HG03342 (cell line): ENCODE data around the gene DOCK1.

Source experiments
- ATAC-seq: cut with Tn5 transposase; IDR thresholded peaks from one replicate; pipeline ENCODE4 v1.9.1; 2021; ENCODE audit warnings: mild to moderate bottlenecking, moderate library complexity; ENCODE audit not compliant: unreplicated experiment

Gene DOCK1

DNA sequence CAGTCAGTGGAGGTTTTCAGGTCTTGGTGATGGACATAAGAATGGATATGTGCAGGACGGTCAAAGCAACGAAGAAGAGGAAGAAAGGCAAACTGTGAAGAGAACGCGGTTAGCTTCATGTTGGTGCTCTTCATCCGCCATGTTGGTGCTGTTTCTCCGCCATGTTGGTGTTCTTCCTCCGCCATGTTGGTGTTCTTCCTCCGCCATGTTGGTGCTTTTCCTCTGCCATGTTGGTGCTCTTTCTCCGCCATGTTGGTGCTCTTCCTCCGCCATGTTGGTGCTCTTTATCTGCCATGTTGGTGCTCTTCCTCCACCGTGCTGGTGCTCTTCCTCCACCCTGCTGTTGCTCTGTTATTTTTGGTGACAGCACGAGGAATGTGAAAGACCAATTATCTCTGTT is 95.4 kb downstream of the DOCK1 start:
- ATAC-seq = no peak

DNA sequence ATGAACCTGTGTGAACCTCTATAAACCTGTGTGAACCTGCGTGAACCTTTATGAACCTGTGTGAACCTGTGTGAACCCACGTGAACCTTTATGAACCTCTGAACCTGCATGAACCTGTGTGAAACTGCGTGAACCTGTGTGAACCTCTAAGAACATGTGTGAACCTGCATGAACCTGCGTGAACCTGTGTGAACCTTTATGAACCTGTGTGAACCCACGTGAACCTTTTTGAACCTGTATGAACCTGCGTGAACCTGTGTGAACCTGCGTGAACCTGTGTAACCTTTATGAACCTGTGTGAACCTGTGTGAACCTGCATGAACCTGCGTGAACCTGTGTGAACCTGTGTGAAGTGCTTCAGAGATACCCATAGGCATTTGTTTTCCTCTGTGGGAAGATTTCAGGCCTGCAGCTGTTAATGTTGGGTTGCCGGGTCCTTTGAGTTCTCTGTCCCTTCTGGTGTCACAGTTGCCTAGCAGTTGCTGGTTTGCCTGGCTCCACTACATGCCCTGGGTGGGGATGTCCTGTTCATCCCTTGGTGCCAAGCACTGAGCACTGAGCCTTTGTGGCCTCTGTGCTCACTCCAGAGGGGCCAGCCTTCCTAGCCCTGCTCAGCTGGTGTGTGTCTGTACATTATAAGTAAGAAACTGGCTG is 97.9 kb downstream of the DOCK1 start:
- no peak for ATAC-seq

DNA sequence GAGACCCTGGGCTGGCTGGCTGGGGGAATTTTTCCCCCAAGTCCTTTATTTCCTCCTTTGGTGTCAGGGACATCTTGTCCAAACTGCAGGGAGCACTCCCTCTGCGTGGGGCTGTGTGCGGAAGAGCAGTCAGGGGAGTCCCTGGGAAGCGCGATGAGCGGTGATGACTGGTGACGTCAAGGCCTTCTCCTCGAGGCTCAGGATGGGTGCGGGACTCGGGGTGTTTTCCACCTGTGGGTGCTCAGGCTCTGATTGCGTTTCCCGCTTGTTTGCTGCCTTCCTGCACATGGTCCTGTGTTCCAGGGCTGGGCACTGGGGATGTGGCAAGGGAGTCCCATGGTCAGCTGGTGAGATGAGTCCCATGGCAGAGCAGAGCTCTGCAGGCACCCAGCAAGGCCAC is 101.2 kb downstream of the DOCK1 start:
- ATAC-seq = no peak

DNA sequence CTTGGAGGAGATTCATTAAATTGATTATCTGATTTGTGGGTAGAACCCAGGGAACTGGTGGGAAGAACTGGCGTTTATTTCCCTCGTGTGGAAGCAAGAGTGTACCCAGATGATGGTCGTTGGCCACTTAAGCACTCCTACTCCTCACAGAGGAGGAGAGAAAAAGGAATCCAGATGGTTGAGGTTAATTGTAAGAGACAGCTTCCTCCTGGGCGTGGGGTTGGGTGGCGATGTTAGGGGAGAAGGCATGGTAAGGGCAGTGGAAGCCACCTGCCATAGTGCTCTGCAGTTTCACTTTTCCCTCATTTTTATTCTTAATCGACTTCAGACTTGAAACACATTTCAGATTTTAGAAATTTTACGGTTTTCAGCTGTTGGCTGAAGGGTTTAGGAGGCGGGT is 104.1 kb downstream of the DOCK1 start:
- ATAC-seq = no peak

DNA sequence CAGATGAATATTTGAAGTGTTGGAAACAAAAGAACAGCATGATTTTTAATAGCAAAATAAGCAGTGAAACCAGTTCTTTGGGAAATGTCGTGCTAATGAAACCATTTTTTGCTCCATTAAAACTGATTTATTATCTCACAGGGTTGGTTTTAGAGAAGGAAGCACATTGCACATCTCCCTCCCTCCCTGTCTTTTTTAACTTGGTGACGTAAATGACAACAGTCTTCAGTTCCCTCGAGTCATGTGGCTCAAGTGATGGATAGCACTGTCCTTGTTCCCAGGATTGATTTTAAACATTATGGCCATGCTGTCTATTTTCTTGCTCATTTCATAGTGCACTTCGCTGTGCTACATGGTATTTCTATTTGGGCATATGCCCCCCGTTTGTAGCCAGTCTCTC is 105.9 kb downstream of the DOCK1 start:
- no peak for ATAC-seq

DNA sequence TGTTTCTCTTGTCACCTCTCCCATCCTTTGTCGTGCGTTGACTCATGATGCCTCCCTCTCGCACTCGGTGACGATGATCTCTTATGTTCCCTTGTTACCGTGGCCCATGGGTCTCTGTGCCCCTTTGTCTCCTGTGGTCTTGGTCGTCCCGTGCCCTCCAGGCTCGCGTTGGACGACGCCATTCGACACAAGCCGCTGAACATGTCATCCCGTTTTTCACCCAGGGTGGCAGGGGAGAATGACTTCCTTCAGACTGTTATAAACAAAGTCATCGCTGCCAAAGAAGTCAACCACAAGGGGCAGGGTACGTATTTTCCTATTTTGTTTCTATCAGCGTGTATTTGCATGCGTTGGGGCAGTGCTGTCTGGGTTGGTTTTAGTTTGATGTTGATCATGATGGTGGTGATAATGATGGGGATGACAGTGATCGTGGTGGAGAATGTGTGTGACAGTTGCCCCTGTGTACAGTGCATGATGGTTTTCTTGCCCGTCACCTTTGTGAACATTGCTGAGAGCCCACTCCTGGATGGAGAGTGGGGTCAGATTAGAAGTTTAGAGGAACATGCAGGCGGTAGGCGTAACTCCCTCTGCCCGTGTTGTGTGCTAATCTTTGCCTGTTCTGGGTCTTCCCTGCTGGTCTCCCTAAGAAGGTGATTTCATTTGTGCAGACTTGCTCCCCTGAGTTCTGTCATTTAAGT is 107.0 kb downstream of the DOCK1 start:
- no peak for ATAC-seq

DNA sequence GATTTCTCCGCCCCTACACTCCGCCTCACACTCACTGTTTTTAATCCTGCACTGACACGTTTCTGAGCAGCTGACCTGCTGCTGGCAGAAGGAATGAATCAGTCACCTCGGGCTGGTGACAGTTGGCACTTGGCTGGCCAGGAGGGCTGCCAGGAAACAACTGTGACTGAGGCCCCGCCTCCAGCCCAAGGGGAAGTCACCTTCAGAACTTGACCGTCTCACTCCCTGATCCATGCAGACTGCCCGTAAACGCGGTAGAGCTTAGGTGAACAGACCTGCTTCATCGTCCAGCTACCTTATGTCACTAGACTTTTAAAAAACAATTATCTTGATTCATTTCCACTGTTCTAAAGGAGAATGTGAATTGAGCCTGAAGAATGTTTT is 107.5 kb downstream of the DOCK1 start:
- ATAC-seq = no peak

DNA sequence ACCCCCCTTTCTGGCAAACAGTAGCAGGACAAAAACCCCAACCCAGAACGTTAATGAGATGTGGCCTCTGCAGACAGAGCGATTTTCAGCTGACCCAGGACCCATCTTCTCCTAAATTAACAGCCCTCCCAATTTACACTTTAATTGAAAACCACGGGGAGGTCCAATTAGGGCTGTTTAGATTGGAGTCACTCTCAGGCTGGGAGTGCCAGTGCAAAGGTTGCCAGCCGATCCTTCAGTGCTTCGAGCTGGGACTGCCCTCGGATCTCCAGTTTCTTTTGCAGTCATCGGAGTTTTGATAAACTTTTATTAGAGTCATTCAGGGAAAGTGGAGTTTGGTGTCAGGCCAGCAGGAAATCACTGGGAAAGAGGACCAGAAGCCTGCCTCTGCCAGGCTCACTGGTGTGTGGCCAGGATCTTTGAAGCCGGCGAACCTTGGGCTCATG is 108.0 kb downstream of the DOCK1 start:
- ATAC-seq = no peak

DNA sequence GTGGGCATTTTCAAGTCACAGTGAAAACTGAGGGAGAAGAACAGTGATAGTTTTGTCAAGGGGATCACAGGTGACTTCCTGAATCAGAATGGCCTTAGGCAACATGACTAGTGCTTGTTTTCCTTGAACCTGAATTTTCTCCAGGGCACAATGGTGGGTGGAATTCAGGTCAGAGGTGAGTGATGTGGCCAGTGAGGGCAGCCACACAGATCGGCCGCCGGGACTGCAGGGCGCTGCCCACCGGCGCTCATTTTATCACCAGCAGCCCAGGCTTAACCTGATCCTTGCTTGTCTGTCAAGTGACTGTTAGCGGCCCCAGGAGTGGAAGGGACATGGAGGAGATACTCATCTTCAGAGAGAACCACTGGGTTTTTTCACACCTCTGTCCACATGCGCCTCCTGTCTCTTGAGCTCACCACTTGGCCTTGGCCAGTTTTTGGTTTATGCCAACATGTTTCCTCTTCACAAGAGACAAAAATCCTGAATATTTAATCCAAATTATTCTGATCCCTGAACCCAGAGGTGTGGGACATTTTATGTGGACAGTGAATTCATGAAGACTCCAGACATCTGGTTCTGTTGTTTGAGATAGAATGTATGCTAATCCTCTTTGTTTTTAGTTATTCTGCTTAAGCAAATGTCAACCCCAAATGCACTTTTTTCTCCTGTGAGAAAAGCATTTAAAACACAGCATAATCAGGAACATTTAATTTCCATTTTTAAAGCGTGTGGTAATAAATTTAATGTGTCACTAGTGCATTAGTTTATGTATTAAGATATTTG is 108.7 kb downstream of the DOCK1 start:
- ATAC-seq = no peak

DNA sequence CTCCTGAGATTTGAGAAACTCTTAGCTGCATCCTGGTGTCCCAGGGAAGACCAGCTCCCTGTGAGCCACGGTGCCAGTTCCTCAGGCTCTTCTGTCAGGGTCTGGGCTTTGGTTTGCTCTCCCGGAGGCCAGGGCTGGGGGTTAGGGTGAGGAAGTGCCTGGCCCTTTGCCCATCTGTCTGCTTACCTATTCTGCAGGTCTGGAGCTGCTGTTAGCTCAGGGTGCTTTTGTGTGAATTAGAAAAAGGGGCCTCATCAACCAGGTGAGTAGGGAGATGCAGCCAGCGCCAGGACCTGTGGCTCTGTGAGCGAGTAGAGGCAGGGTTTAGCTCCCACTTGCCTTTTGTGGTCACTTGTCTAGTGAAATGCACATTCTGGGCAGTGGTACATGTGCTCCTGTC is 109.4 kb downstream of the DOCK1 start:
- ATAC-seq = no peak

DNA sequence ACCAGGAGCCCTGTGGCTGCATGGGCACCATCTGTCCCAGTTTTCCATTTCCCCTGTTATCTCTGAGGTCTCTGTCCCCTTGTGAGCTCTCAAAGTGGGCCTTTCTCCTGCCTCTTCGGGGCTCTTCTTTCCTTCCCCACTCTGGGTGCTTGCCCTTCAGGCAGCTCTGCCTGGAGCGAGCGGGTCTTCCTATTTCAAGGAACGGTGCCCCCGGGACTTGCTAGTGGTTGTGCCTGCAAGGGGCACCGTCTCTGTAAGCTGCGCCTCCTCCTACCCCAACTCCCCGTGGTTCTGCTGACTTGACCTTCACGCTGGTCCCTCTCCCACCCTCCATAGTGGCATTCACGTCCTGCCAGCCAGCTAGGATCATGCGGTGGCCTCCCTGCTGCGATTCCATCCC is 110.1 kb downstream of the DOCK1 start:
- no peak for ATAC-seq

DNA sequence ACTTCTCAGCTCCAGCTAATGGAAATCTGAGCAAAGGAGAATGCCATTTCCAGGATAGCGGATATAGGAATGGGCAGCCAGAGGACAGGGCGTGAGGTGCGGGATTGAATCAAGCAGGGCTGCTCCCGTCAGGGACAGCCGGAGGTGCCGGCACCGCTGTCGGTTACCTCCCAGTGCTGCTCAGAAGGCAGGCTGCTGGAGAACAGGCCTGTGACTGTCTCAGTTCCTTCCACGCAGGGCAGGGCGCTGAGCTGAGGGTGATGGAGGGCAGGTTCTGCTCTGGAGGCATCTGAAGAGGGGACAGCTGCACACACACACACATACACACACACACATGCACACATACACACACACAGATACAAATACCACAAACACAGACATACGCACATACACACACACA is 111.1 kb downstream of the DOCK1 start:
- no peak for ATAC-seq

DNA sequence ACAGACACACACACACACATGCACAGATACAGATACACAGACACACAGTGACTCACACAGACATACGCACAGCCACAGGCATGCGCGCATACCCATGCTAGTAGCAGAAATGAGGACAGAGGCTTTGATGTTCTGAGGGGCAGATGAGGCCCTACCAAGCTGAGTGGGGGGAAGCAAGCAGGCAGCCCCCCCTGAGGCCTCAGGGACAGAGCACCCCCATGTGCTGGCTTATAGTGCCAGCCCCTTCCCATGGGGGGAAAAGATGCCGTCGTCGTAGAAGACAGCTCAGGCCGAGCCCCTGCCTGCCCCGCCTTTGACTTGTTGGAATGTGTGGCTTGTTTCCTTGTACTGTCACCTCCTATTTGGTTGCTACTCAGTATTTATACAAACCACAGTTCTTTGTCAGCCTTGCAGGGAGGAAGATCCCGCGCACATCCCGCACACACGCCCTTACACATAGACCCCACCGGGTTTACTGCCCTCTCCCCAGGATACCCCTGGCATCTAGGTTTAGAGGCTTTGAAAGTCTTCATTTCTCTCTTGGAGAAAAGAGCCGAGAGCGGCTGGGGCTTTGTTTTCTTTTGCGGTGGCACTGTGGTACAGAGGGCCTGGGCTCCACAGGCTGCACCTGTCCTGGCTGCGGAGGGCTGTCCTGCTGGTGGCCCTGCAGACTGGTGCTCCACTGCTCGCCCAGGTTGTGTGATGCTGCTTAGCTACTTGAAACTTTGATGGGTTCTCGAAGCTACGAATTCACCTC is 112.5 kb downstream of the DOCK1 start:
- ATAC-seq = no peak

DNA sequence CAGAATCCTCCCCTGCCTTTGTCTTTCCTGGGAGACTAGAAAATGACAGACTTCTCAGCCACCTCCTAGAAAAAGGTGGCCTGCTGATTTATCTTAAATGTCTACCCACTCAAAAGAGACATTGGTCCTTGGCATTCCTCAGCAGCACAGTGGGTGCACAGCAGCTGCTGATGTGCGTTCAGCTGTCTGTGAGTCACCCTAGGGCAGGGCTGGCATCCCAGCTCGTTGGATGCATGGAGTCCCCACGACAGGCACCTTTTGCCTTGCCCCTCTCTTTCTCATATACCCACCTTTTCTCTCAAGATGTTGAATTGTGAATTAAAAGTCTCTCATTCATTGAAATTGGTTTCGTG is 113.0 kb downstream of the DOCK1 start:
- ATAC-seq = no peak

DNA sequence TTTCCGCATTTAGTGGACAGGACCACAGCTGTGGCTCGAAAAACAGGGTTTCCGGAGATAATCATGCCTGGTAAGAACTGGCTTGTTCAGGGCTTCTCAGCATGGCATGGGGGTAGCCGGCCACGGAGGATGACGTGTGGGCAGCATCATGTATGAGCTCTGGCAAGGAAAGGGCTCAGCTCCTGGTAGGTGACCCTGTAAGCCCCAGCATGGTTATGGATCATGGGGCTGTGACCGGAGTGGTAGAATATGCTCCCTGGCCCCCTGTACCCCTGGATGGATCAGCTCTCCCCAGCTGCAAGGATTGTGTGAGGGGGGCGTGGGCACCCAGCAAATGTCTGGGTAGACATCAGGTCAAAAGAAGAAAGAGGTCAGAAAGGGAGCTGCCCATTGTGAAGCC is 113.5 kb downstream of the DOCK1 start:
- ATAC-seq = no peak

DNA sequence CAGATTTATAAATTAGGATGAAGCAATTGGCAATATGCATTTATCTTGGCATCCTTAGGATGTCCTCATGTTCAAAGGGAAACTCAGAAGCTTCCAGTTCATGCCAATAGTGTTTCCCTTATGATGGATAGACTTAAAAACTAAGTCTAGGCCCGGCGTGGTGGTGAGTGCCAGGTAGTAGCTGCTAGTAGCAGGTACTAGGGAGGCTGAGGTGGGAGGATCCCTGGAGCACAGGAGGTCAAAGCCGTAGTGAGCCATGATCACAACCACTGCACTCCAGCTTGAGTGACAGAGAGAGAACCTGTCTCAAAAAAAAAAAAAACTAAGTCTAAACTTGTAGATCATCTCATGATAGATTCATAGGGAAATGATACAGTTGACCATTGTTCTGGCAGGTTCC is 115.0 kb downstream of the DOCK1 start:
- no peak for ATAC-seq

DNA sequence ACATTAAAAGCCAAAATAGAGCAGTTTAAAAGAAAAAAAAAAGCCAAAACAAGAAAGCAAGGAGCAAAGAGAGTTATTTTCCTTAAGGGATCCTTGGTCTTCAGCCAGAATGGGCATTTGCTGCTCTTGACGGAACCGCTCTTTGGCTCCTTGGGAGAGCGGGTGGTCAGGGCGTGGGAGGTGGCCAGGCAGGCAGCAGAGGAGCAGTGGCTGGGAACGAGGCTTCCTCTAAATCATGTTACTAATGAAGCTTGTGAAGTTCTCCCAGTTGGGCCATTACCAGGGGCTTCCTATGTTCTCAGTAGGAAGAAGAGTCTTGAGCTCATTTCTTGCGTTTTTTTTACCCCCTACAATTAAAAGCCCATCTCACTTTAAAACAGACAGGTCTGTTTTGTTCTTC is 116.6 kb downstream of the DOCK1 start:
- no peak for ATAC-seq

DNA sequence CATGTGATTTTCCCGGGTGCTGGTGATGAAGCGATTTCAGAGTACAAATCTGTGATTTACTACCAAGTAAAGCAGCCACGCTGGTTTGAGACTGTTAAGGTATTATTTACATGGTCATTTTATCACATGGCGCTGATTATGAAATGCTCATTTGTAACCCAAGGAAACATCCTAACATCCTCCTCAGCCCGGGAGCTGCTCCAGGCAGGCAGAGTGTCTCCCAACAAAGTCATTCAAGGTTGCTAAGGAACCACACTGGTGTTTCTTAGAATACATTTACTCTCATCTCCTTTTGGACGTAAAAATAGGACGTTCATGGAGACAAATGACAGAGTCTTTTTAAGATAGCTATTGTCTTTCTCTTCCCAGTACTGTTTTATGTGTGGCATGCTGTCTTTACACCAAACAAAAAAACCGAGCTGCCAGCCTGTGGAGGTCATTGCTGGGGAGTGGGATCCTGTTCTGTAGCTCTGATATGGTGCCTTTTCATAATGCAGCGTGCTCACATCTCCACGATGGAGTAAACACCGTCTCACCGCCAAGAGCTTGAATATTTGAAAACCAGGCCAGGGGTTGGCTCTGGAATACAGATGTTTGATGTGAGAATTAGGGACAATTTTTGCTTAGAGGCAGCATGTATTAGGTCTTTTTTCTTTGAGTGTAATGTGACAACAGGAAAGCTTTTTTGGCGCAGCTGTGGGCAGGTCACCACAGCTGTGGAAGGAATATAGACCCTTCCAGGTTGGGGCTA is 119.6 kb downstream of the DOCK1 start:
- ATAC-seq = no peak

DNA sequence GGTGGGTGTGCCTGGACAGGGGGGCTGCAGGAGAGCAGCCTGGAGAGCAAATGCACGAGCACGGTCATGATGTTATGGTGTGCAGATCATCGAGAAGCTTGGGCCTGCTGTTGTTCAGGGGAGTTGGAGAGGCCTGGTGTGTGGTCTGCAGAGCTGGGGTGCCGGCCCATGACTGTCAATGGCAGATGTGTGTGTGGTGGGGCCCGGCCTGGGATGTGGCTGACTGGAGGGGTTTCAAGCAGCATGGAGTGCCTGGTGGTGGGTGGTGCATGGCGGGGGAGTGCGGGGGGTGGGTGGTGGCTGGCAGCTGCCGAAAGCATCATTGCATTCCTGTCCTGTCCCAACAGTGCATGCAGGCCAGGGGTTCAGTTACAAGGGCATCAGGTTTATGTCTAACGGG is 122.6 kb downstream of the DOCK1 start:
- no peak for ATAC-seq

DNA sequence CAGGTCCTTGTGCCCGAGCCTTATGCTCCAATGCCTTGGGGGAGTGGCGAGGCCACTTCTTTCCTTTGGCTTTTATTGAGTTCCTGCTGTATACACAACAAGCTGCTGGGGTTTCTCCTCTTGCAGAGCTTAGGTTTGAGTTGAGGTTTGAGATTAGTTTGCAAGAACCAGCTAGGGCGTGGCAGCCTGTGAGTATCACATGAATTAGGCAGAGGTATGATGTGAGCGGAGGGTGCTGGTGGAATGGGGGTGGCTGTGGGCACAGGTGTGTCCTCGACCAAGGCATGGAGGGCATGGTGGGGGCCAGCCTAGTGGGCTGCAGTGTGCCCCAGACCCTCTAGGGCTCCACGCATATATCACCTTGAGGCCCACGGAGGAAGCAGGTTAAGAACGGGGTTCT is 123.3 kb downstream of the DOCK1 start:
- no peak for ATAC-seq

DNA sequence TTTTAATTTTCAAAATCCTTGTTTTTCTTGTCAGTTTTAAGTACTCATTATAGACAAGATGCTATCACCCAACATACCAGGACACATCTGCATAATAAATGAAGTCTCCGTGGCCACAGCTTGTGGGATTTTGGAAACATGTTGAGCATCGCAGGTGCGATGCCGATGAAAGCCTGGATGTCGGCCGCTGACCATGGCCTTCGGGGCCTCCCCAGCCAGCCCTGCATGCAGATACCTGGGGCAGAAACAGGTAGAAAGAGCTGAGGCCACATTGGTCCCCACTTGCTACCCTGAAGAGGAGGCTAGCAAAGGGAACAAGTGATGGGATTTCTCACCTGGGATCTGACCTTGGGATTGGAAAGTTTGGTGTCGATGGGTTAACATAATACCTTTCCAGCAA is 123.8 kb downstream of the DOCK1 start:
- ATAC-seq = no peak
